GM19324 (cell line): ENCODE measurements around the gene OR2M2.

ENCODE experiments used
- ATAC-seq: cut with Tn5 transposase; IDR thresholded peaks from one replicate; pipeline ENCODE4 v1.9.1; 2021; ENCODE audit warnings: mild to moderate bottlenecking, moderate library complexity; ENCODE audit not compliant: unreplicated experiment, low FRiP score

The OR2M2 gene

GRCh38 chr1:248174521-248174920 is at the start of gene OR2M2:
TSS of gene OR2M2 (plus strand) at chr1:248174821. CDS start at chr1:248179986, 5,165 bp downstream.
- ATAC-seq = no peak

- ATAC-seq = no peak
These were observed 47.0 kb upstream of the OR2M2 start for GRCh38 chr1:248127653-248128052.

GRCh38 chr1:248136811-248137210 is 37.8 kb upstream of the OR2M2 start:
- no peak for ATAC-seq

GRCh38 chr1:248140846-248141245 is 33.8 kb upstream of the OR2M2 start:
- no peak for ATAC-seq

- ATAC-seq = no peak
These were observed 31.3 kb upstream of the OR2M2 start for GRCh38 chr1:248143311-248143710.

- no peak for ATAC-seq
These were observed 30.0 kb upstream of the OR2M2 start, which contains the start of gene OR2M5 for GRCh38 chr1:248144513-248145198. TSS of gene OR2M5 (plus strand) at chr1:248145148. CDS start at chr1:248145148, 0 bp downstream.

- ATAC-seq = no peak
These were observed 22.4 kb upstream of the OR2M2 start for GRCh38 chr1:248152056-248152827.

- ATAC-seq = no peak
These were observed 18.7 kb upstream of the OR2M2 start for GRCh38 chr1:248155927-248156326.

GRCh38 chr1:248158758-248159157 is 15.9 kb upstream of the OR2M2 start:
- no peak for ATAC-seq

GRCh38 chr1:248164031-248164430 is 10.6 kb upstream of the OR2M2 start:
- no peak for ATAC-seq

GRCh38 chr1:248165186-248165585 is 9.4 kb upstream of the OR2M2 start:
- no peak for ATAC-seq

- ATAC-seq = no peak
These were observed 9.4 kb downstream of the OR2M2 start for GRCh38 chr1:248183996-248184395.

GRCh38 chr1:248187363-248187762 is 12.7 kb downstream of the OR2M2 start:
- no peak for ATAC-seq

- ATAC-seq = no peak
These were observed 14.4 kb downstream of the OR2M2 start for GRCh38 chr1:248189026-248189425.

GRCh38 chr1:248194117-248194516 is 19.5 kb downstream of the OR2M2 start:
- no peak for ATAC-seq

GRCh38 chr1:248196965-248197364 is 22.3 kb downstream of the OR2M2 start, which contains the start of gene OR2M3:
TSS of gene OR2M3 (plus strand) at chr1:248197265. CDS start at chr1:248203068, 5,803 bp downstream.
- no peak for ATAC-seq

GRCh38 chr1:248215880-248216279 is 41.3 kb downstream of the OR2M2 start:
- ATAC-seq = no peak

GRCh38 chr1:248225537-248225936 is 50.9 kb downstream of the OR2M2 start:
- no peak for ATAC-seq

GRCh38 chr1:248229360-248229908 is 54.8 kb downstream of the OR2M2 start:
- no peak for ATAC-seq
